ENCODE data around the gene PAPPA2. TPM values are rescaled to one million over a fixed set of nuclear protein-coding genes. Genes with fewer than 3 reads are reported as not detected.

The PAPPA2 gene
- total and polyA plus RNA-seq, 4 experiments from 2014 or later = not detected

- H3K36me3 ChIP-seq (ENCODE audit: insufficient read depth, low read length) = no peaks in the 10 kb centered on the region
- H3K4me1 ChIP-seq (ENCODE audit: insufficient read depth, low read length) = no peaks in the 10 kb centered on the region
- H3K4me3 Mint-ChIP-seq = no peak overlapping the region
- no peaks in the 10 kb centered on the region for H3K9me3 ChIP-seq (ENCODE audit: control insufficient read depth in 1 of 2, low read length in 2 of 2)
- no peaks in the 10 kb centered on the region for H3K27me3 ChIP-seq (ENCODE audit: insufficient read depth, low read length)
- peaks cover 0 to 4% (median 0%) of the 10 kb centered on the region in 8 donors for H3K9me3 Mint-ChIP-seq
- DNase-seq = no peak
- no peaks in the 10 kb centered on the region for H3K36me3 Mint-ChIP-seq
- ChIA-PET CTCF (ENCODE audit: partially characterized antibody) (no interaction called here), POLR2A (ENCODE audit: partially characterized antibody) (no interaction called here)
- H3K4me1 Mint-ChIP-seq = no peaks in the 10 kb centered on the region
- H3K4me3 ChIP-seq (ENCODE audit: low read length in 2 of 2) = no peak overlapping the region
- H3K27me3 Mint-ChIP-seq = peaks cover 2 to 4% of the 10 kb centered on the region in 2 donors
- intact Hi-C loops (cut with micrococcal nuclease) = no loop called here
- no peak overlapping the region for H3K27ac Mint-ChIP-seq
- no peak overlapping the region for H3K27ac ChIP-seq (ENCODE audit: low read depth, low read length)
These were observed 36.7 kb downstream of the PAPPA2 start for GRCh38 chr1:176499671-176500070.

- ChIA-PET POLR2A (ENCODE audit: partially characterized antibody) (no interaction called here), CTCF (ENCODE audit: partially characterized antibody) (interaction anchor here (0.9 kb wide), 1 partner anchor 12 kb away, joined by 3 read pairs; no protein-coding TSS in a partner anchor)
- H3K27me3 ChIP-seq (ENCODE audit: insufficient read depth, low read length) = no peaks in the 10 kb centered on the region
- no peak overlapping the region for H3K27ac ChIP-seq (ENCODE audit: low read depth, low read length)
- Mint-ChIP-seq H3K36me3 (no peaks in the 10 kb centered on the region), H3K4me3 (no peak overlapping the region), H3K4me1 (no peaks in the 10 kb centered on the region), H3K27ac (no peak overlapping the region), H3K9me3 (peaks cover 0 to 2% (median 0%) of the 10 kb centered on the region in 8 donors), H3K27me3 (peaks cover 5 to 6% of the 10 kb centered on the region in 2 donors)
- no peak for DNase-seq
- no peaks in the 10 kb centered on the region for H3K4me1 ChIP-seq (ENCODE audit: insufficient read depth, low read length)
- no peaks in the 10 kb centered on the region for H3K36me3 ChIP-seq (ENCODE audit: insufficient read depth, low read length)
- H3K9me3 ChIP-seq (ENCODE audit: control insufficient read depth in 1 of 2, low read length in 2 of 2) = no peaks in the 10 kb centered on the region
- intact Hi-C loops (cut with micrococcal nuclease) = no loop called here
- H3K4me3 ChIP-seq (ENCODE audit: low read length in 2 of 2) = no peak overlapping the region
These were observed 38.6 kb downstream of the PAPPA2 start for GRCh38 chr1:176501599-176501998.

- no peaks in the 10 kb centered on the region for H3K9me3 ChIP-seq (ENCODE audit: control insufficient read depth in 1 of 2, low read length in 2 of 2)
- no peaks in the 10 kb centered on the region for H3K27me3 ChIP-seq (ENCODE audit: insufficient read depth, low read length)
- DNase-seq = no peak
- H3K4me3 ChIP-seq (ENCODE audit: low read length in 2 of 2) = no peak overlapping the region
- no peak overlapping the region for H3K27ac Mint-ChIP-seq
- H3K4me1 Mint-ChIP-seq = no peaks in the 10 kb centered on the region
- intact Hi-C loops (cut with micrococcal nuclease) = no loop called here
- no peaks in the 10 kb centered on the region for H3K4me1 ChIP-seq (ENCODE audit: insufficient read depth, low read length)
- no peaks in the 10 kb centered on the region for H3K36me3 Mint-ChIP-seq
- POLR2A ChIA-PET (ENCODE audit: partially characterized antibody) = no interaction called here
- H3K27me3 Mint-ChIP-seq = peaks cover 9 to 10% of the 10 kb centered on the region in 2 donors
- H3K4me3 Mint-ChIP-seq = no peak overlapping the region
- no peaks in the 10 kb centered on the region for H3K36me3 ChIP-seq (ENCODE audit: insufficient read depth, low read length)
- H3K9me3 Mint-ChIP-seq = peaks cover 0 to 4% (median 0%) of the 10 kb centered on the region in 8 donors
- CTCF ChIA-PET (ENCODE audit: partially characterized antibody) = no interaction called here
- no peak overlapping the region for H3K27ac ChIP-seq (ENCODE audit: low read depth, low read length)
These were observed 42.0 kb downstream of the PAPPA2 start for GRCh38 chr1:176504848-176505553.

- Histone ChIP-seq H3K4me3 (ENCODE audit: low read length in 2 of 2) (no peak overlapping the region), H3K27ac (ENCODE audit: low read depth, low read length) (no peak overlapping the region), H3K27me3 (ENCODE audit: insufficient read depth, low read length) (no peaks in the 10 kb centered on the region), H3K9me3 (ENCODE audit: control insufficient read depth in 1 of 2, low read length in 2 of 2) (no peaks in the 10 kb centered on the region), H3K36me3 (ENCODE audit: insufficient read depth, low read length) (no peaks in the 10 kb centered on the region), H3K4me1 (ENCODE audit: insufficient read depth, low read length) (no peaks in the 10 kb centered on the region)
- no peak for DNase-seq
- ChIA-PET POLR2A (ENCODE audit: partially characterized antibody) (no interaction called here), CTCF (ENCODE audit: partially characterized antibody) (no interaction called here)
- peaks cover 0 to 7% (median 3%) of the 10 kb centered on the region in 8 donors for H3K9me3 Mint-ChIP-seq
- no peak overlapping the region for H3K27ac Mint-ChIP-seq
- intact Hi-C loops (cut with micrococcal nuclease) = no loop called here
- no peaks in the 10 kb centered on the region for H3K36me3 Mint-ChIP-seq
- H3K4me3 Mint-ChIP-seq = no peak overlapping the region
- no peaks in the 10 kb centered on the region for H3K27me3 Mint-ChIP-seq
- no peaks in the 10 kb centered on the region for H3K4me1 Mint-ChIP-seq
These were observed 50.0 kb downstream of the PAPPA2 start for GRCh38 chr1:176512966-176513365.

GRCh38 chr1:176515310-176515709 is 52.3 kb downstream of the PAPPA2 start:
- Histone ChIP-seq H3K9me3 (ENCODE audit: control insufficient read depth in 1 of 2, low read length in 2 of 2) (no peaks in the 10 kb centered on the region), H3K4me3 (ENCODE audit: low read length in 2 of 2) (no peak overlapping the region), H3K27ac (ENCODE audit: low read depth, low read length) (no peak overlapping the region), H3K4me1 (ENCODE audit: insufficient read depth, low read length) (no peaks in the 10 kb centered on the region), H3K36me3 (ENCODE audit: insufficient read depth, low read length) (no peaks in the 10 kb centered on the region), H3K27me3 (ENCODE audit: insufficient read depth, low read length) (no peaks in the 10 kb centered on the region)
- H3K4me1 Mint-ChIP-seq = no peaks in the 10 kb centered on the region
- H3K9me3 Mint-ChIP-seq = peaks cover 0 to 7% (median 3%) of the 10 kb centered on the region in 8 donors
- H3K27me3 Mint-ChIP-seq = no peaks in the 10 kb centered on the region
- intact Hi-C loops (cut with micrococcal nuclease) = no loop called here
- no peak overlapping the region for H3K4me3 Mint-ChIP-seq
- H3K36me3 Mint-ChIP-seq = no peaks in the 10 kb centered on the region
- ChIA-PET POLR2A (ENCODE audit: partially characterized antibody) (no interaction called here), CTCF (ENCODE audit: partially characterized antibody) (no interaction called here)
- DNase-seq = no peak
- no peak overlapping the region for H3K27ac Mint-ChIP-seq

- Histone ChIP-seq H3K36me3 (ENCODE audit: insufficient read depth, low read length) (no peaks in the 10 kb centered on the region), H3K27ac (ENCODE audit: low read depth, low read length) (no peak overlapping the region), H3K4me3 (ENCODE audit: low read length in 2 of 2) (no peak overlapping the region), H3K27me3 (ENCODE audit: insufficient read depth, low read length) (no peaks in the 10 kb centered on the region), H3K4me1 (ENCODE audit: insufficient read depth, low read length) (no peaks in the 10 kb centered on the region), H3K9me3 (ENCODE audit: control insufficient read depth in 1 of 2, low read length in 2 of 2) (no peaks in the 10 kb centered on the region)
- H3K9me3 Mint-ChIP-seq = peaks cover 0 to 5% (median 3%) of the 10 kb centered on the region in 8 donors
- H3K36me3 Mint-ChIP-seq = no peaks in the 10 kb centered on the region
- DNase-seq = no peak
- H3K4me1 Mint-ChIP-seq = no peaks in the 10 kb centered on the region
- H3K4me3 Mint-ChIP-seq = no peak overlapping the region
- intact Hi-C loops (cut with micrococcal nuclease) = no loop called here
- no peaks in the 10 kb centered on the region for H3K27me3 Mint-ChIP-seq
- no peak overlapping the region for H3K27ac Mint-ChIP-seq
- CTCF ChIA-PET (ENCODE audit: partially characterized antibody) = no interaction called here
- POLR2A ChIA-PET (ENCODE audit: partially characterized antibody) = no interaction called here
These were observed 54.5 kb downstream of the PAPPA2 start for GRCh38 chr1:176517484-176517883.

- CTCF ChIA-PET (ENCODE audit: partially characterized antibody) = no interaction called here
These were observed 58.2 kb downstream of the PAPPA2 start for GRCh38 chr1:176521211-176521610.

More at GRCh38 chr1:176521211-176521610, 58.2 kb downstream of the PAPPA2 start:
- Histone ChIP-seq H3K4me1 (ENCODE audit: insufficient read depth, low read length) (no peaks in the 10 kb centered on the region), H3K4me3 (ENCODE audit: low read length in 2 of 2) (no peak overlapping the region), H3K36me3 (ENCODE audit: insufficient read depth, low read length) (no peaks in the 10 kb centered on the region), H3K27me3 (ENCODE audit: insufficient read depth, low read length) (no peaks in the 10 kb centered on the region), H3K27ac (ENCODE audit: low read depth, low read length) (no peak overlapping the region), H3K9me3 (ENCODE audit: control insufficient read depth in 1 of 2, low read length in 2 of 2) (no peaks in the 10 kb centered on the region)
- Mint-ChIP-seq H3K27ac (no peak overlapping the region), H3K36me3 (no peaks in the 10 kb centered on the region), H3K4me3 (no peak overlapping the region), H3K4me1 (no peaks in the 10 kb centered on the region), H3K9me3 (peaks cover 0 to 4% (median 0%) of the 10 kb centered on the region in 8 donors), H3K27me3 (no peaks in the 10 kb centered on the region)
- POLR2A ChIA-PET (ENCODE audit: partially characterized antibody) = no interaction called here
- intact Hi-C loops (cut with micrococcal nuclease) = no loop called here
- DNase-seq = no peak

Measured in CD4-positive, alpha-beta memory T cell (primary cell).